ENCODE data around the gene ARHGAP29.

Gene ARHGAP29

GRCh38 chr1:94254073-94254810 is 16.9 kb upstream of the ARHGAP29 start:
- no peak overlapping the region for H3K4me3 ChIP-seq (ENCODE audit: low read depth, low read length)

GRCh38 chr1:94253456-94254017 is 16.2 kb upstream of the ARHGAP29 start:
- no peak overlapping the region for H3K4me3 ChIP-seq (ENCODE audit: low read depth, low read length)

More at GRCh38 chr1:94254073-94254810, 16.9 kb upstream of the ARHGAP29 start:
- no peak for TF ChIP-seq CTCF (IDR thresholded peaks at IDR 0.05; ENCODE audit: low read depth, low read length)

GRCh38 chr1:94250341-94250740 is 13.0 kb upstream of the ARHGAP29 start:
- no peak overlapping the region for H3K4me3 ChIP-seq (ENCODE audit: low read depth, low read length)
- TF ChIP-seq CTCF (IDR thresholded peaks at IDR 0.05; ENCODE audit: low read depth, low read length) = no peak

More at GRCh38 chr1:94253456-94254017, 16.2 kb upstream of the ARHGAP29 start:
- TF ChIP-seq CTCF (IDR thresholded peaks at IDR 0.05; ENCODE audit: low read depth, low read length) = no peak

GRCh38 chr1:94248956-94249688 is 11.7 kb upstream of the ARHGAP29 start:
- TF ChIP-seq CTCF (IDR thresholded peaks at IDR 0.05; ENCODE audit: low read depth, low read length) = no peak

GRCh38 chr1:94247138-94248094 is 10.0 kb upstream of the ARHGAP29 start:
- TF ChIP-seq CTCF (IDR thresholded peaks at IDR 0.05; ENCODE audit: low read depth, low read length) = no peak
- H3K4me3 ChIP-seq (ENCODE audit: low read depth, low read length) = peak overlapping the region; percentile 80

More at GRCh38 chr1:94248956-94249688, 11.7 kb upstream of the ARHGAP29 start:
- no peak overlapping the region for H3K4me3 ChIP-seq (ENCODE audit: low read depth, low read length)

- TF ChIP-seq CTCF (IDR thresholded peaks at IDR 0.05; ENCODE audit: low read depth, low read length) = no peak
- peak overlapping the region; percentile 80 for H3K4me3 ChIP-seq (ENCODE audit: low read depth, low read length)
Measured at GRCh38 chr1:94246692-94247137, 9.3 kb upstream of the ARHGAP29 start.

Measured in WI38 (cell line).